IMR-90 (cell line): ENCODE data around the gene ID3. TPM values are rescaled to one million over a fixed set of nuclear protein-coding genes. Genes with fewer than 3 reads are reported as not detected.

Experiments used
- ATAC-seq: fragments of 200-7000 bp; cut with Tn5 transposase; 2 replicates; pipeline ENCODE4 v1.9.1; 2020; ENCODE audit warnings: low read depth, mild to moderate bottlenecking, moderate library complexity
- BruUV-seq: library from RNA; stranded (reverse); fragments of 400-500 nt; replicated peaks from 2 replicates; lab custom pipeline; 2021; lab: Mats Ljungman, UMichigan
- CTCF ChIA-PET: fragments of 300-600 bp; formaldehyde crosslinking; extraction: SDS; loops from one replicate; lab custom pipeline; 2021; ENCODE audit warnings: antibody characterized with exemption; lab: Yijun Ruan, JAX
- POLR2A ChIA-PET: fragments of 300-600 bp; sonication (Branson Sonifier 250); formaldehyde crosslinking; loops from one replicate; lab custom pipeline; 2022; ENCODE audit warnings: antibody characterized with exemption; ENCODE audit not compliant: unreplicated experiment; lab: Charles Lee
- DNase-seq: peaks from one replicate; pipeline ENCODE4 v3.0.0; 2013
- H2AFZ ChIP-seq: replicated peaks from 2 replicates; pipeline ENCODE3; 2013; ENCODE audit warnings: low read length, mild to moderate bottlenecking; ENCODE audit not compliant: poor library complexity
- H2AK5ac ChIP-seq: 2 replicates; pipeline ENCODE4 v1.6.1; 2013; ENCODE audit warnings: low read depth, low read length, inconsistent platforms
- H2AK9ac ChIP-seq: replicated peaks from 2 replicates; pipeline ENCODE3; 2013; ENCODE audit warnings: mild to moderate bottlenecking, low read depth, low read length, moderate library complexity; ENCODE audit not compliant: poor library complexity
- H2BK120ac ChIP-seq: 2 replicates; pipeline ENCODE4 v1.6.1; 2013; ENCODE audit warnings: low read depth, low read length, inconsistent platforms
- H2BK15ac ChIP-seq: 3 replicates; pipeline ENCODE4 v1.6.1; 2013; ENCODE audit warnings: low read depth, low read length, inconsistent platforms
- H2BK20ac ChIP-seq: 2 replicates; pipeline ENCODE4 v1.6.1; 2013; ENCODE audit warnings: low read depth, mild to moderate bottlenecking, inconsistent platforms, low read length, moderate library complexity
- H2BK5ac ChIP-seq: 2 replicates; pipeline ENCODE4 v1.6.1; 2013; ENCODE audit warnings: mild to moderate bottlenecking, low read depth, low read length, inconsistent platforms; ENCODE audit not compliant: poor library complexity, severe bottlenecking
- H3K14ac ChIP-seq: replicated peaks from 2 replicates; pipeline ENCODE4 v1.6.1; 2013; ENCODE audit warnings: low read depth, low read length, inconsistent platforms
- H3K18ac ChIP-seq: 2 replicates; pipeline ENCODE4 v1.6.1; 2013; ENCODE audit warnings: low read depth, low read length, control low read depth
- H3K23ac ChIP-seq: 2 replicates; pipeline ENCODE4 v1.6.1; 2013; ENCODE audit warnings: low read depth, low read length, inconsistent platforms
- H3K27ac ChIP-seq: 2 replicates; pipeline ENCODE4 v1.5.1; 2013; ENCODE audit warnings: mild to moderate bottlenecking, control low read depth, low read length; ENCODE audit not compliant: insufficient read depth
- H3K27me3 ChIP-seq: 2 replicates; pipeline ENCODE4 v1.6.1; 2013; ENCODE audit warnings: low read length; ENCODE audit not compliant: control insufficient read depth, insufficient read depth
- H3K36me3 ChIP-seq: 2 replicates; pipeline ENCODE4 v1.6.1; 2013; ENCODE audit warnings: low read length, mixed read lengths; ENCODE audit not compliant: control insufficient read depth, insufficient read depth
- H3K4ac ChIP-seq: 2 replicates; pipeline ENCODE4 v1.6.1; 2013; ENCODE audit warnings: low read depth, low read length, inconsistent platforms
- H3K4me1 ChIP-seq: 2 replicates; pipeline ENCODE4 v1.6.1; 2013; ENCODE audit warnings: low read length, mixed read lengths; ENCODE audit not compliant: control insufficient read depth, insufficient read depth
- H3K4me2 ChIP-seq: 2 replicates; pipeline ENCODE4 v1.6.1; 2013; ENCODE audit warnings: low read depth, mild to moderate bottlenecking, control low read depth, low read length, moderate library complexity
- H3K4me3 ChIP-seq: 2 replicates; pipeline ENCODE4 v1.5.1; 2013; ENCODE audit warnings: low read depth, mild to moderate bottlenecking, control low read depth, low read length, moderate library complexity; ENCODE audit not compliant: insufficient read depth
- H3K56ac ChIP-seq: 2 replicates; pipeline ENCODE4 v1.6.1; 2013; ENCODE audit warnings: low read length, inconsistent platforms; ENCODE audit not compliant: insufficient read depth; ENCODE audit errors: extremely low read depth
- H3K79me1 ChIP-seq, 2 experiments: 2 replicates each; pipeline ENCODE4 v1.6.1; 2013; ENCODE audit warnings: low read length in 2 of 2, inconsistent platforms in 1 of 2, low read depth in 1 of 2
- H3K9ac ChIP-seq: 2 replicates; pipeline ENCODE4 v1.6.1; 2013; ENCODE audit warnings: low read depth, low read length, control low read depth
- H3K9me1 ChIP-seq: 2 replicates; pipeline ENCODE4 v1.6.1; 2013; ENCODE audit warnings: low read length, inconsistent platforms; ENCODE audit not compliant: insufficient read depth
- H3K9me3 ChIP-seq: 2 replicates; pipeline ENCODE4 v1.6.1; 2013; ENCODE audit warnings: low read length; ENCODE audit not compliant: control insufficient read depth, insufficient read depth
- H4K20me1 ChIP-seq: 2 replicates; pipeline ENCODE4 v1.6.1; 2013; ENCODE audit warnings: low read length, inconsistent platforms; ENCODE audit not compliant: insufficient read depth
- H4K5ac ChIP-seq: 2 replicates; pipeline ENCODE4 v1.6.1; 2013; ENCODE audit warnings: mild to moderate bottlenecking, low read depth, low read length, control low read depth
- H4K8ac ChIP-seq, 2 experiments: 2 replicates each; pipeline ENCODE4 v1.6.1; 2013; ENCODE audit warnings: low read depth in 2 of 2, low read length in 2 of 2, control low read depth in 1 of 2, inconsistent platforms in 1 of 2
- H4K91ac ChIP-seq: 2 replicates; pipeline ENCODE4 v1.6.1; 2013; ENCODE audit warnings: low read depth, low read length, inconsistent platforms; ENCODE audit not compliant: insufficient read depth
- BHLHE40 ChIP-seq: fragments of 150-350 bp; IDR thresholded peaks from 2 replicates; pipeline ENCODE4 v1.6.1; 2016; ENCODE audit warnings: mild to moderate bottlenecking, low read depth, low read length
- MAFK ChIP-seq: IDR thresholded peaks from 2 replicates; pipeline ENCODE4 v1.6.1; 2012; ENCODE audit warnings: low read depth, low read length, improper control_type of control experiment
- MXI1 ChIP-seq: IDR thresholded peaks from 2 replicates; pipeline ENCODE4 v1.6.1; 2012; ENCODE audit warnings: low read depth, mild to moderate bottlenecking, low read length, moderate library complexity, borderline replicate concordance
- WGBS, 2 experiments: methylation state at CpG; one replicate each; pipeline versions ENCODE4 v1.1.5 to v1.1.7; 2013; ENCODE audit warnings: missing lambda C conversion rate in 2 of 2; ENCODE audit not compliant: insufficient read length in 1 of 2; ENCODE audit errors: extremely low coverage in 2 of 2; 5-methylcytosine and 5-hydroxymethylcytosine counted together
- dilution Hi-C: fragments of 300-500 bp; cut with HindIII; formaldehyde crosslinking; loops from one replicate; pipeline ENCODE4 v1.14.3; 2018; ENCODE audit warnings: low sequenced_read_pairs; ENCODE audit not compliant: unreplicated experiment
- in situ Hi-C: fragments of 300-500 bp; cut with MboI; formaldehyde crosslinking; loops from 3 replicates; pipeline ENCODE4 v1.14.3; 2019; ENCODE audit warnings: low sequenced_read_pairs, inconsistent platforms, mixed read lengths
- intact Hi-C: fragments of 100-400 bp; cut with micrococcal nuclease; formaldehyde crosslinking; loops from 2 replicates; pipeline ENCODE4 v1.10.0; 2022
- polyA plus RNA-seq, 3 experiments: library from polyadenylated mRNA; depleted of rRNA; stranded (reverse); fragments of >200 nt; gene quantifications; 2 replicates each; pipeline ENCODE4 v1.2.3, GENCODE V29; 2012; ENCODE audit warnings: low replicate concordance in 1 of 3
- total RNA-seq: library from RNA; depleted of rRNA; stranded (reverse); fragments of >200 nt; gene quantifications from 2 replicates; pipeline ENCODE4 v1.2.3, GENCODE V29; 2012

ID3 gene
- total and polyA plus RNA-seq, 2 of the 4 experiments (the other 2 are of a cell fraction), result 109 to 304 TPM

DNA sequence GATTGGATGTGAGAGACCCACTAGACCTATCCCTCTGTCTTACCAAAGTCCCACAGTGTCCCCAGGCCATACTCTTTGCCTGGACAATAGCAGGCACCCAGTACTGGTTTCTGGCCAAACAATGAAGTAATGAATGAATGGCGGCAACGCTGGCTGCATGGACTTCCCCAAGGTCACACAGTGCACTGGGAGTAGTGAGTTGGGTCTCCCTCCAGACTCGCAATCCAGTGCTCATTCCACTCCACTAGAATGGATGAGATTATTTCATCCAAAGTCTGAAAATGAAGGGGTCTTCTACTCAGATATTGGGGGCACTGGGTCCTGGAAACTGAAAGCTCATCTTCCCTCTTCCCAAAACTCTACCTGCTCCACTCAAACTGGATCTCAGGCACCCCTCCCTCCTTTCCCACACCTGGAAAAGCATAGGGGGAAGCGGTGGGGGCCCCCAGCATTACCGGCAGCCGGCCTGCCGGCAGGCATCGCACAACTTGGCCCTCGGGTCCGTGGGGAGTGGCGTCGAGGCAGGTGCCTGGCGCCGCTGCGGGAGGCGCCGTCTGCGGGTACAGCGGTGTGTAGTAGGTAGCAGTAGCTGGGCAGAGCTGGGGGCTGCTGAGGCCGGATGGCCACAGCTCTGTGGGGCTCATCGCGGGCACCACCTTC is 29.1 kb downstream of the ID3 start:
- 0 out of 2 replicates have a peak, but pooled peaks cover 2% of the 10 kb centered on the region for H3K9me1 ChIP-seq

More for the DNA sequence above, 29.1 kb downstream of the ID3 start:
- intact Hi-C loops, result loop anchor here (5.0 to 10.0 kb wide), 2 partner anchors 188 to 345 kb away; partner anchors contain the start of gene HNRNPR
- Histone ChIP-seq H3K18ac (no peak overlapping the region), H2BK5ac (no peak overlapping the region), H3K4me3 (peak overlapping the region; percentile 42), H3K14ac (no peak overlapping the region), H2AK5ac (no peak overlapping the region), H3K56ac (no peak overlapping the region), H3K27ac (peak overlapping the region; percentile 5; the same call in 1 of the 2 replicates), H3K79me1 (peaks cover 0 to 7% of the 10 kb centered on the region in 2 experiments; a peak in 1 of 4 replicates), H3K4me1 (peaks cover 9% of the 10 kb centered on the region; the same call in 1 of the 2 replicates), H2AFZ (peak overlapping the region; percentile 90), H3K36me3 (no peaks in the 10 kb centered on the region), H3K4ac (no peak overlapping the region), H3K23ac (no peak overlapping the region), H3K9me3 (no peaks in the 10 kb centered on the region), H4K20me1 (no peaks in the 10 kb centered on the region), H3K4me2 (peak overlapping the region; percentile 88), H2BK15ac (no peak overlapping the region), H4K8ac (no peak overlapping the region), H4K5ac (no peak overlapping the region), H2BK120ac (no peak overlapping the region), H2AK9ac (peak overlapping the region; percentile 24), H4K91ac (no peak overlapping the region), H2BK20ac (no peak overlapping the region), H3K27me3 (no peaks in the 10 kb centered on the region), H3K9ac (no peak overlapping the region; the same call in 1 of the 2 replicates)
- ChIA-PET CTCF (no interaction called here), POLR2A (no interaction called here)
- dilution Hi-C loops, result no loop called here
- 0% methylated on average over 1 of the region's 22 CpGs; no CpG with 5 or more reads in 1 of the 2 experiments for WGBS, 2 experiments
- no peak for TF ChIP-seq BHLHE40
- TF ChIP-seq MXI1, result no peak
- TF ChIP-seq MAFK, result no peak
- no peak for ATAC-seq
- BruUV-seq, result no TSS peak
- in situ Hi-C loops, result loop anchor here (10.0 kb wide), 1 partner anchor 555 kb away; the partner anchor contains the start of gene LACTBL1
- no peak for DNase-seq
